GM21381 (cell line): ENCODE measurements around the gene CIART.
"Not testable (repeated sequence)": the region's sequence is repeated elsewhere in the genome, so short reads cannot be mapped to it uniquely, and the experiment has no call there.

Experiments
- ATAC-seq: cut with Tn5 transposase; IDR thresholded peaks from one replicate; pipeline ENCODE4 v1.9.1; 2021; ENCODE audit warnings: mild to moderate bottlenecking, moderate library complexity; ENCODE audit not compliant: unreplicated experiment

CIART gene

DNA sequence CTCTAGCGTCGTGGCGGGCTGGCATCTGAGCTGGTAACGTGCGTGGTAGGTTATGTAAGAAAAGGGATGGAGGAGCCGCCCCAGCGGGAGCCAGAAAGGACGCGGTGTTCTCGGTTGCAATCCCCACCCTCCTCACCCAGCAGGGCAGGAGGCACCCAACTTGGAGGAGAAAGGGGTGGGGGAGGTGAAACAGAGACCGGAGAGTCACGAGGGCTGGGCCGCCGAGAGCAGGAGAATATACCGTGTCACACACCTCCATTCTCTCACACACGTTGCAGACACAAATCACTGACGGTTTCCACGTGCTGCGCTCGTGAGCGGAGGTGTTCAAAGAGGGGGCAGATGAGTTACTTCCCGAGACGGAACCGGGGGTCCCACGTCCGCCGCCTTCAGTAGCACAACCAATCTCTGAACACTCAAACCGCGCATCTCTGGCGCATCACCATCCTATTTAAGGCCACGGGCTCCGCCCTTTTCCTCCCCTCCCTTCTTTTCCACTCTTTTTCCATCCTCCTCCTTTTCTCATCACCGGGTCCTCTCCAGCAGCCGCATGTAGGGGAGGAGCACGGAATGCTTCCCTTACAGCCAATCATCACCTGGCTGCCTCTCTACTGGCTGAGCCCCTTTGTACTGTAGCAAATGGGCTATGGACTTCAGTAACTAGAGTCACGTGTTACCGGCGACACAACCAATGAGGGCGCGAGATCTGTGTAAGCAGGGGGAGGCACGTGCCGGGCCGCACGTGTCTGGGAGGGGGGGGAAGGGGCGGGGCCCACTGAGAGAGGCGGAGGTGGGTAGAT, at the start of gene CIART:
CIART (plus strand) TSS at position 797 of the 800 bp plus-strand sequence. CDS start 714 bp downstream, outside the sequence.
- ATAC-seq, result peak; percentile 68

DNA sequence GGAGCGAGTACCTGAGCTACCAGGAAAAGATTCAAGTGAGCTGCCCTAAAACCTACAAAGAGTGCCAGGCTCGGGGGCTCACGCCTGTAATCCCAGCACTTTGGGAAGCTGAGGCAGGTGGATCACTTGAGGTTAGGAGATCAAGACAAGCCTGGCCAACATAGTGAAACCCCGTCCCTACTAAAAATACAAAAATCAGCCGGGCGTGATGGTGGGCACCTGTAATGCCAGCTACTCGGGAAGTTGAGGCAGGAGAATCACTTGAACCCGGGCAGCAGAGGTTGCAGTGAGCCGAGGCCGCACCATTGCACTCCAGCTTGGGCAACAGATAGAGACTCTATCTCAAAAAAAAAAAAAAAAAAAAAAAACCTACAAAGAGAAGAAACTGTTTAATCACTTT, 49.4 kb upstream of the CIART start:
- not testable (repeated sequence) for ATAC-seq

- no peak for ATAC-seq
Observed at GRCh38 chr1:150233359-150234308, 48.7 kb upstream of the CIART start.

GRCh38 chr1:150234309-150234565, 48.1 kb upstream of the CIART start:
- ATAC-seq, result no peak

DNA sequence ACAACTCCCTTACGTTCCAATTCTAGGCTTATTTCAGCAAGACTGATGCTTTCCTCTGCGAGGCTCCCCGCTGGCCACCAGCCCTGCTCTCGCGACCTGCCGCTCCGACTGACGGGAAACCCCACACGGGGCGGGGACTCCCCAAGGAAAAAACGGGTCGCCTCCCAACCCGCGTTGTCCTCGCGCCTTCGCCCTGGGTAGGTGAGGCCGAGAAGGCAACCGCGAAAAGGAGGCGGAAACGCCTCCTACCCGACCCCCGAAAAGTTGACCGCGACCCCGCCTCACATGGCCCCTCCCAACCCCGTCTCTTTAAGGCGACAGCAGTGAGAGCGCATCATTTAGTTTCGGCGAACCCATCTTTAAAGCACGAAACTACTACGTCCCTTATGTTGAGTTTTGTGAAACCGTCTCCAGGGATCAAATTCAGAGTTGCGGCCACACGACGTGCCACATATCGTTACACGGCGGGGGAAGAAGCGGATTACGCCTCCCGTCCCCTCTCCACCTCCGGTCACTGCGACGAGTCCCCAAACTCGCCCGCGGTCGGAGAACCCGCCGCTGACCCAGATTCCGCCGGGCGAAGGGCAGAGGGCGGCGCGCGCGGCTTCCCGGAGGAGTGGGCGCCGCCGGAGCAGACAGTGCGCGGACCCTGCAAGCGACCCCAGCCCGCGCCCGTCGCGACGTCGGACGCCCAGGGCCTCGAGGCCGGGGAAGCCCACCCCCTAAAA, 47.6 kb upstream of the CIART start:
- ATAC-seq, result peak; percentile 49

DNA sequence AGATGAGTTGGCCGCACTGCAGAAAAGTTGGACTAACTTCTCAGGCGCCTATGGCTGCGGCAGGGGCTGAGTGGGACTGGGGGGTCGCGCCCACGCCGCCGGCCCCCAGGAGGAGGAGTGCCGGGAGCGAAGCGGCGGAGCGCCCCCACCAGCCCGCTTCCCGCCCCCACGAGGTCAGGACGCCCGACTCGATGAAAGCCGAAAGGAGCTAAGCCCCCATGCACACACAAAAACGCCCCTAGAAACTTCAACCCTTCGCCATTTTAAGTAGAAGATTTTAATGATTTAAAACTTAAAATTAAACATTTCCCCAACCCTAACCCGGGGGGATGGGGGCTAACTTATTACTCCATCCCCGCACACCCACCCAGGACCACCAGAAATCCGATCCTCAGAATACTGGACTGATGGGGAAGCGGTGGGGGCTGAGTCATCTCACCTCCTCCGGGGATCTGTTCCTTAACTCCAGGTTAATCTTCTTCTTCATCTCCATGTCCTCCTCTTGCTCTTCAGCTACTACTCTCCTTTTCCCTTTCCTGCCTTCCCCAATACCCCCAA, 47.0 kb upstream of the CIART start:
- peak; percentile 5 for ATAC-seq

DNA sequence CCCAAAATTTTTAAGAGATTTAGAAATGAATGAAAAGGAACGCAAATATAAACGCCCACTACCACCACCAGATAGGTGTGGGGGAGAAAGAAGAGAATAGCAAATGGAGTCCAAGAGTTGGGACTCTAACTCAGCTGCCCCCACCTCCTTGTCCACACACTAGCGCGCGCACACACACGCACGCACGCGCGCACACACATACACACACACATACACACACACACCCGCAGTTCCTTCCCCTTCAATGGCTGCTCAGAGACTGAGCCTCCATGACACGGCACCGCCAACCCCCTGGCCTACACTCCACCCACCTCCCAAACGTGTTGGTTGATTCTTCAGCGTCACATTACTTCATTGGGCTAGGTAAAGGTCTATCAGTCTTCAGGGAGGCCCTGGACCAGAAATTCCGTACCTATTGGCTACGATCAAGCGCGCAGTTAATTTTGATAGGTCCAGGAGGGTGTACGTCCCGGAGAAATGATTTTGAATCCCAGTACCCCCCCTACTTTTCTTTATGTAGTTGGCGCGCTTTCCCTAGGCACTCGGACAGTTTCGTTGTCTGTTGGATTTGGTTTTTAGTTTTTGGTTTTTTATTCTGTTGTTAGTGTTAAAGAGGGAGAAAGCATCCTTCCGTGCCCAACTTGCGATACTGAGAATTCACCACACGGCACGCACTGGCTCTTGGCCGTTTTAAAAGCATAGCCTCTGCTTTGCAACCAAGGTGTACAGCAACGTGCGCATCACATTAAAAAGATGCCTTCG, 46.3 kb upstream of the CIART start, which contains the start of gene ANP32E:
ANP32E (minus strand) TSS at position 261 of the 762 bp plus-strand sequence. CDS start 326 bp downstream, outside the sequence.
- peak; percentile 79 for ATAC-seq

DNA sequence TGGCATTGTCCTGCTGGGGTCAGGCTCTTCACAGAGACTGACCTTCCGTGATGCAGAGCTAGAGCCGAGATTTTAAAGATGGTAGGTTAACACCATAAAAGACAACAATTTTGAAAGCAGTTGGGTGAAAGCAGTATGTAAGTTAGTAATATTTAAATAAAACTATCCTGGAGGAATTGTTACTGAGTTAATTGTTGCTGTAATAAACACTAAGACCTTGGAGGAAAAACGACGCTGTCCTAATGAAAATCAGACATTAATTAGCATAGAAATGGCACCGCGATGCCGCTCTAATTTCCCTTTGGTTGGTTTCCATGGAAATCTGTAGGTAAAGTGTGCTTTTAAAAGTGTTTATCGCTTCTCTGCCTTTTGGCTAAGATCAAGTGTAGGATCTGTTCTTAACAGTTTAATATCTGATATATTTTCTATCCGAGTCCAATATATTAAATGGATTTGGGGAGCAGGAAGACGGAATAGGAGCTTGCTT, 45.7 kb upstream of the CIART start:
- no peak for ATAC-seq

- ATAC-seq, result not testable (repeated sequence)
Observed at GRCh38 chr1:150237176-150237575, 45.2 kb upstream of the CIART start.

- ATAC-seq, result no peak
Observed at GRCh38 chr1:150237746-150238145, 44.6 kb upstream of the CIART start.

DNA sequence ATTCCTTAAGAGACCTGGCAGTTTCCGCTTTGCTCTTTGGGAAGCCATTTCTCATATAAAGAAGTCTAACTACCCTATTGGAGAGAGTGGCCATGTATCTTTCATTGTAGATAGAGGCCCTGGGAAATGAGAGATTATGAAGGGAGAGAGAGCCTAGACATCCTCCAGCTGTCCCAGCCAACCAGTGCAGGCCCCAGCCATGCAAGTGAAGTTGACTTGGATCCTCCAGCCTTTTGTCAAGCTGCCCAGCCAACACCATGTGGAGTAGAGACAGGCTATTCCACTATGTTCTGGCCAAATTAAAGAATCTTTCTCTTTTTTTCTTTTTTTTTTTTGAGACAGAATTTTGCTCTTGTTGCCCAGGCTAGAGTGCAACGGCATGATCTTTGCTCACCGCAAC, 39.4 kb upstream of the CIART start:
- no peak for ATAC-seq

DNA sequence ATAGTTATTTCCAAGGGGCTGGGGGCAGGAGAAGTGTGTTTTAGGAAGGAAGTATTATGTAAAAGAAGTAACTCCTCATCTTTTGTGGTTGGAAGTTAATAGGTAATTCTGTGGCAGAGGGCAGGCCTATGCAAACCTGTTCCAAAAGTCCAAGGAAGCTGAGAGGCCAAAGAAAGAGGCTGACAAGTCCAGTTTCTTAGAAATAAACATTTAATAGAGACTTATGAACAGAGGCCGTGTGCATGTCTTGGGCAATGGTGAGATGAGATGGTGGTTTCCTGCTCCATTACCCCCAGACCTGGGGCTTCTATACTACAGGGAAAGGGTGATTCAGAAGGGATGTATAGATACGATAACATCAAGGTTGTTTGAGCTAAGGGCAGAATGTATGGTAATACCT, 32.4 kb upstream of the CIART start:
- no peak for ATAC-seq

- no peak for ATAC-seq
Observed at GRCh38 chr1:150256198-150256553, 26.2 kb upstream of the CIART start.

- ATAC-seq, result no peak
Observed at GRCh38 chr1:150256554-150257341, 25.6 kb upstream of the CIART start.

DNA sequence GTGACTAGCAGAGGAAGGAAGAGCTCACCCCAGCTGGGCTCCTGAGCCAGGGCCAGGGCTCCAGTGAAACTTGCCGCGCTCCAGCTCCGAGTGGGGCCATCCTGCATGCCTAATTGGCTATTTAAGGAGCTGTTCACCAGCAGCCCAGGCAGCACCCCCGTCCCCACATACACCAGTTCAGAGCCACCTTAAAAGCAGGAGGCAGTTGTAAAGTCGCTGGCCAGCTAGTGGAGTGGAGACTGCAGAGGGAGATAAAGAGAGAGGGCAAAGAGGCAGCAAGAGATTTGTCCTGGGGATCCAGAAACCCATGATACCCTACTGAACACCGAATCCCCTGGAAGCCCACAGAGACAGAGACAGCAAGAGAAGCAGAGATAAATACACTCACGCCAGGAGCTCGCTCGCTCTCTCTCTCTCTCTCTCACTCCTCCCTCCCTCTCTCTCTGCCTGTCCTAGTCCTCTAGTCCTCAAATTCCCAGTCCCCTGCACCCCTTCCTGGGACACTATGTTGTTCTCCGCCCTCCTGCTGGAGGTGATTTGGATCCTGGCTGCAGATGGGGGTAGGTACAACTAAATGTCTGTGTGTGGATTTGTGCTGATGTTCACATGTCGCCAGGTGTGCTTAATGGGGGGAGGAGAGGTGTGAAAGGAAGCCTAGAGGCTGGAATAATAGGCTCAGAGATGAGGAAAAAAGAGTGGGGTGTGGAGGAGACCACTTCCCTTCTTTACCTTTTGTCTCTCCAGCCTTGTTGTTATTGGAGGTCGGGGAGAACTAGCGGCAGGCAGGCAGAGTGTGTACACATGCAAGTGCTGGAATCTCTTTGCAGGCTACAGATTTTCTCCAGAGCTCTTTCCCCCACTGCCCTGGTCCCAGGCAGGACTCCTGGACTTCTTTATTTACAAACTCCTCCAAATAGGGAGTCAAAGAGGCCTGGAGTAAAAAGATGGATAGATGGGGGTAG, 24.4 kb upstream of the CIART start, which contains the start of gene CA14:
CA14 (plus strand) TSS at position 151 of the 962 bp plus-strand sequence; CDS start at position 506, 355 bp downstream.
- ATAC-seq, result no peak

DNA sequence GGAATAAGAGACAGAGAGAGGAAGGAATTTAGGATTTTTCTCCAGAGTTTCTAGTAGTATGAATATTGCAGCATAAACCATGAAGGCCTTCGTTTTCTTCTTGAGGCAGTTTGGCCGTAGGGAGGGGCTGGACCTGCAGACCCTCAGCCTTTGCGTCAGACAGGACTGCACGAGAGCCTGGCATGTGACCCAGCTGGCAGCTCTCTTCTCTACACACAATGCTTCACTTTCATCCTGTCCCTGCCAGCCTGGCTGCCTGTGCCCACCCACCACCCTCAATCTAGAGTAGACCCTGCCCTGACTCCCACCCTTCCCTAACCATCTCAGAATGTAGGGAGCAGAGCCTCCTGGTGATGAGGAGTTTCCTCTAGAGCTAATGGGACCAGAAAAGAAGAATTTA, 23.1 kb upstream of the CIART start:
- no peak for ATAC-seq

DNA sequence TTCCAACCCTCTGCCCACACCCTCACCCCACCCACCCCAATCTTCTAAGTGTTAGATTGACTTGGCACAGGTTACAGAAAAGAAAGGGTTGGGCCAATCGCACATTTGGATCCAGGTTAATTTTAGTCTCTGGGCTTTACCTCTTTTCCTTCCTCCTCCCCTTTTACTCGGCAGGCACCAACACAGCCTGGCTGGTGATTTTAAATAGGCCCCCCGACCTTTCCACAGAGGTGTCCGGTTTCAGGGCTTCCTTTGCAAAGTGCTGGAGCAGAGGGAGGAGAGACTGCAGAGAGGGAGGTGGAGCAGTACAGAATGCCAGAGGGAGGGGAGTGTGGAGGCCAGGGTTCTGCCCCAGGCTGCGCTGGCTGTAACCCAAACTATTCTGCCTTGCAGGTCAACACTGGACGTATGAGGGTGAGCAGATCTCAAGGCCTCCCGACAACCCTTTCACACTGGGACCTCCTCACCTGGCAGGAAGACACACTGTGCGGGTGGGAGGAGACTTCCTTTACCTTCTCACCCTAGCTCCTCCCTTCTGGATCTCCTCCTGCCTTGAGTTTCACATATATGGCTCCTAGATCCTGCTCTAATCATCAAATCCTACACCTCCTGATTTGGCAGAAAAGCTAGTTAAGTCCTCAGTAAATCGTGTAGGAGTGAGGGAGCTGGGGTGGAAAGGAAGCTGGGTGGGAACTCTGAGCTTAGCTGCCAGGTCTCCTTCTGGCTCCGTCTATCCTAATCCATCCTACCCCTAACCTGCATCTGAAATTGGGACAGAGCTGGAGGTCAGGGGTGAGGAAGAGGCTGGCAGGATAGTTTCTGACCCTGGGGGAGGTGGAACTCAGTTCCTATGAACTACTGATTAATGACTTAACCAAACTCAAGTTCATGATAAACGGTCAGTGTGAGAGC, 22.3 kb upstream of the CIART start:
- ATAC-seq, result no peak
